SK-N-SH (cell line): ENCODE data around the gene ENTPD3. TPM values are rescaled to one million over a fixed set of nuclear protein-coding genes. Genes with fewer than 3 reads are reported as not detected.
A peak's percentile ranks its signal among the peaks of the same experiment; 100 is the strongest.

Experiments used
- CTCF ChIA-PET: fragments of 300-600, 350-600 bp; formaldehyde crosslinking; extraction: SDS; loops from one replicate; lab custom pipeline; 2021; lab: Yijun Ruan, JAX
- POLR2A ChIA-PET: fragments of 350-600 bp; sonication (Branson Sonifier 250); formaldehyde crosslinking; extraction: SDS; loops from one replicate; lab custom pipeline; 2020; ENCODE audit warnings: antibody characterized with exemption, inconsistent platforms; lab: Yijun Ruan, JAX
- DNase-seq: peaks from one replicate; pipeline ENCODE4 v3.0.0; 2012
- H2AFZ ChIP-seq: fragments of 200-600 bp; sonication (generic); 2 replicates; pipeline ENCODE4 v1.8.1; 2016; ENCODE audit warnings: antibody characterized with exemption, mild to moderate bottlenecking, low read depth
- H3F3A ChIP-seq: fragments of 200-600 bp; sonication (generic); replicated peaks from 2 replicates; pipeline ENCODE3; 2016; ENCODE audit warnings: antibody characterized with exemption, mild to moderate bottlenecking; ENCODE audit not compliant: insufficient read depth
- H3K27ac ChIP-seq, 2 experiments: fragments of 200-500 bp in 1 of 2; fragments of 200-600 bp in 1 of 2; sonication (Bioruptor generic) in 1 of 2; sonication (generic), shearing (Covaris generic) in 1 of 2; 2 replicates each; pipeline versions ENCODE4 v1.5.1 to v1.6.1; 2014 to 2016; ENCODE audit warnings: low read depth in 2 of 2, inconsistent platforms in 1 of 2, low read length in 1 of 2, mild to moderate bottlenecking in 1 of 2, mixed read lengths in 1 of 2
- H3K27me3 ChIP-seq: fragments of 200-600 bp; sonication (generic), shearing (Covaris generic); 2 replicates; pipeline ENCODE4 v1.6.1; 2016; ENCODE audit warnings: mixed run types; ENCODE audit not compliant: insufficient read depth
- H3K36me3 ChIP-seq, 2 experiments: fragments of 200-500 bp in 1 of 2; fragments of 200-600 bp in 1 of 2; sonication (Bioruptor generic) in 1 of 2; sonication (generic) in 1 of 2; replicated peaks in 1 of 2; 2 replicates each; pipeline versions ENCODE3 to v1.5.1; 2014 to 2016; ENCODE audit warnings: low read length in 1 of 2, mild to moderate bottlenecking in 1 of 2; ENCODE audit not compliant: insufficient read depth in 2 of 2, control insufficient read depth in 1 of 2
- H3K4me1 ChIP-seq, 2 experiments: fragments of 200-500 bp in 1 of 2; fragments of 200-600 bp in 1 of 2; sonication (Bioruptor generic) in 1 of 2; sonication (generic), shearing (Covaris generic) in 1 of 2; 2 replicates each; pipeline versions ENCODE4 v1.5.1 to v1.6.1; 2014 to 2016; ENCODE audit warnings: low read depth in 1 of 2, low read length in 1 of 2, mixed run types in 1 of 2; ENCODE audit not compliant: insufficient read depth in 2 of 2, control insufficient read depth in 1 of 2
- H3K4me2 ChIP-seq: fragments of 200-600 bp; sonication (generic), shearing (Covaris generic); 2 replicates; pipeline ENCODE4 v1.6.1; 2017; ENCODE audit warnings: mixed run types
- H3K4me3 ChIP-seq, 2 experiments: fragments of 200-500 bp in 1 of 2; fragments of 200-600 bp in 1 of 2; sonication (Bioruptor generic) in 1 of 2; sonication (generic), shearing (Covaris generic) in 1 of 2; 2 replicates each; pipeline versions ENCODE4 v1.5.1 to v1.8.1; 2014 to 2016; ENCODE audit warnings: low read depth in 2 of 2, inconsistent platforms in 1 of 2, low read length in 1 of 2, mild to moderate bottlenecking in 1 of 2, mixed read lengths in 1 of 2, moderate library complexity in 1 of 2
- H3K79me2 ChIP-seq: fragments of 200-600 bp; sonication (generic); 2 replicates; pipeline ENCODE4 v1.8.1; 2017; ENCODE audit warnings: mild to moderate bottlenecking; ENCODE audit not compliant: insufficient read depth
- H3K9ac ChIP-seq: fragments of 200-600 bp; sonication (generic); 2 replicates; pipeline ENCODE4 v1.6.1; 2017; ENCODE audit warnings: mixed run types
- H3K9me2 ChIP-seq: fragments of 200-600 bp; sonication (generic); 2 replicates; pipeline ENCODE4 v1.6.1; 2017; ENCODE audit warnings: mixed run types
- H3K9me3 ChIP-seq: fragments of 200-600 bp; sonication (generic); 2 replicates; pipeline ENCODE4 v1.6.1; 2017; ENCODE audit warnings: mixed run types, mild to moderate bottlenecking, moderate library complexity
- H4K20me1 ChIP-seq: fragments of 200-600 bp; sonication (generic); 2 replicates; pipeline ENCODE4 v1.6.1; 2017; ENCODE audit warnings: mild to moderate bottlenecking, mixed run types; ENCODE audit not compliant: insufficient read depth
- CTCF ChIP-seq: fragments of 200-600 bp; sonication (generic); IDR thresholded peaks from 2 replicates; pipeline ENCODE4 v1.6.1; 2017; ENCODE audit warnings: antibody characterized with exemption, mild to moderate bottlenecking, moderate library complexity
- FOSL2 ChIP-seq: IDR thresholded peaks from 2 replicates; pipeline ENCODE4 v1.4.0; 2012; ENCODE audit warnings: low read depth, mild to moderate bottlenecking, moderate library complexity, borderline replicate concordance
- FOXM1 ChIP-seq: IDR thresholded peaks from 2 replicates; pipeline ENCODE4 v1.4.0; 2012; ENCODE audit warnings: low read depth, mild to moderate bottlenecking
- GABPA ChIP-seq: IDR thresholded peaks from 2 replicates; pipeline ENCODE4 v1.4.0; 2012; ENCODE audit warnings: low read depth, mild to moderate bottlenecking
- GATA2 ChIP-seq: sonication (generic); formaldehyde crosslinking; IDR thresholded peaks from 2 replicates; pipeline ENCODE4 v1.5.0; 2020; ENCODE audit warnings: mild to moderate bottlenecking, missing genetic modification reagents
- JUND ChIP-seq: IDR thresholded peaks from 2 replicates; pipeline ENCODE4 v1.4.0; 2012
- NRF1 ChIP-seq: IDR thresholded peaks from 2 replicates; pipeline ENCODE4 v1.6.1; 2012; ENCODE audit warnings: low read depth, mild to moderate bottlenecking, low read length
- RAD21 ChIP-seq: IDR thresholded peaks from 2 replicates; pipeline ENCODE4 v1.6.1; 2012; ENCODE audit warnings: mild to moderate bottlenecking, low read length
- RCOR1 ChIP-seq: fragments of 150-350 bp; IDR thresholded peaks from 2 replicates; pipeline ENCODE4 v1.6.1; 2017; ENCODE audit warnings: antibody characterized with exemption, low read length
- SMC3 ChIP-seq: IDR thresholded peaks from 2 replicates; pipeline ENCODE4 v1.6.1; 2012; ENCODE audit warnings: low read depth, low read length, improper control_type of control experiment
- TEAD4 ChIP-seq: IDR thresholded peaks from 2 replicates; pipeline ENCODE4 v1.4.0; 2012; ENCODE audit warnings: mild to moderate bottlenecking, borderline replicate concordance; ENCODE audit not compliant: insufficient read depth
- WGBS: methylation state at CpG from one replicate; pipeline ENCODE4 v1.1.6; 2017; ENCODE audit warnings: low lambda C conversion rate; 5-methylcytosine and 5-hydroxymethylcytosine counted together
- polyA plus RNA-seq, 3 experiments: library from polyadenylated mRNA; depleted of rRNA; stranded (reverse); fragments of >200 nt; gene quantifications; 2 replicates each; pipeline ENCODE4 v1.2.3, GENCODE V29; 2012
- TF ChIP-seq, protein P1 (sequence below): IDR thresholded peaks from 2 replicates; pipeline ENCODE4 v1.4.0; 2012; ENCODE audit warnings: low read depth
- TF ChIP-seq, protein P2 (sequence below): IDR thresholded peaks from 2 replicates; pipeline ENCODE4 v1.6.1; 2012; ENCODE audit warnings: mild to moderate bottlenecking, low read depth, low read length, moderate library complexity

Gene ENTPD3
- polyA plus RNA-seq, 1 of the 3 experiments (the other 2 are of a cell fraction) = 0.02 TPM

DNA sequence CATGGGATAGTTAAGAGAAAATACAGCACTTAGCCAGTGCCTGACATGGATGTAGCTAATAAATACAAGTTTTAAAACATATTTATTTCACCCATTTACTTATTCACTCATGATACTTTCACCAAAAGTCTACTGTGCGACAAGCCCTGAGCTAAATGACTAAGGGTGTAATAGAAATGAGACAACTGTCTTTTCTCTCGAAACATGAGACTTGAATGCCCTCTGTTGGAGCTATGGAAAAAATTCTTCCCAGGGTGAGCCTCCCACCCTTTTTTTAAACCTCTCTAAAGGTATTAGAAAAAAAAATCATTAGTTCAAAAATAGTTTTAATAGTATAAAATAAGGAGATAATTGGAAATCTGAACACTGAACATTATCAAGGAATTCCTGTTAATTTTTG lies 45.8 kb downstream of the ENTPD3 start:
- TF ChIP-seq CTCF = no peak
- TF ChIP-seq SMC3 = peak; percentile 36; the same call in 1 of the 2 replicates
- no peak for TF ChIP-seq JUND
- no peak for TF ChIP-seq GABPA
- TF ChIP-seq TEAD4 = no peak
- no peak for TF ChIP-seq FOSL2
- TF ChIP-seq NRF1 = no peak
- no peak for TF ChIP-seq FOXM1
- peak; percentile 64 for TF ChIP-seq RAD21
- TF ChIP-seq, protein P1, sequence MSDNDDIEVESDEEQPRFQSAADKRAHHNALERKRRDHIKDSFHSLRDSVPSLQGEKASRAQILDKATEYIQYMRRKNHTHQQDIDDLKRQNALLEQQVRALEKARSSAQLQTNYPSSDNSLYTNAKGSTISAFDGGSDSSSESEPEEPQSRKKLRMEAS = no peak
- no peak for TF ChIP-seq RCOR1
- ChIA-PET CTCF (interaction anchor here (0.7 to 2.5 kb wide), 6 partner anchors 8 to 110 kb away, joined by 4 to 11 read pairs (median 5); no protein-coding TSS in a partner anchor), POLR2A (no interaction called here)
- Histone ChIP-seq H3K27me3 (no peaks in the 10 kb centered on the region), H3K79me2 (no peaks in the 10 kb centered on the region), H3K27ac (no peak overlapping the region), H3K4me2 (no peak overlapping the region), H3K4me1 (no peaks in the 10 kb centered on the region; a peak in 1 of 4 replicates), H3K4me3 (no peak overlapping the region), H4K20me1 (no peaks in the 10 kb centered on the region), H3K9me3 (no peaks in the 10 kb centered on the region), H3K9me2 (no peaks in the 10 kb centered on the region), H3K36me3 (no peaks in the 10 kb centered on the region), H3F3A (no peaks in the 10 kb centered on the region), H2AFZ (no peak overlapping the region), H3K9ac (no peak overlapping the region)
- peak; percentile 20 for DNase-seq
- WGBS = 84% methylated on average over 2 of the region's 2 CpGs

- no peaks in the 10 kb centered on the region for H3K36me3 ChIP-seq
- H3K9ac ChIP-seq = no peak overlapping the region
- H4K20me1 ChIP-seq = no peaks in the 10 kb centered on the region
- H3F3A ChIP-seq = no peaks in the 10 kb centered on the region
- no peak overlapping the region for H3K4me2 ChIP-seq
- H3K9me2 ChIP-seq = no peaks in the 10 kb centered on the region
- DNase-seq = no peak
- H3K4me1 ChIP-seq = no peaks in the 10 kb centered on the region
- ChIA-PET POLR2A (no interaction called here), CTCF (interaction anchor here (1.2 to 2.2 kb wide), 2 partner anchors 14 to 140 kb away, joined by 3 to 6 read pairs; no protein-coding TSS in a partner anchor)
- no peak overlapping the region for H3K27ac ChIP-seq
- no peaks in the 10 kb centered on the region for H3K79me2 ChIP-seq
- H2AFZ ChIP-seq = no peak overlapping the region
- no peaks in the 10 kb centered on the region for H3K9me3 ChIP-seq
- H3K4me3 ChIP-seq = no peak overlapping the region
- no peak for TF ChIP-seq RAD21
- TF ChIP-seq, protein P2, sequence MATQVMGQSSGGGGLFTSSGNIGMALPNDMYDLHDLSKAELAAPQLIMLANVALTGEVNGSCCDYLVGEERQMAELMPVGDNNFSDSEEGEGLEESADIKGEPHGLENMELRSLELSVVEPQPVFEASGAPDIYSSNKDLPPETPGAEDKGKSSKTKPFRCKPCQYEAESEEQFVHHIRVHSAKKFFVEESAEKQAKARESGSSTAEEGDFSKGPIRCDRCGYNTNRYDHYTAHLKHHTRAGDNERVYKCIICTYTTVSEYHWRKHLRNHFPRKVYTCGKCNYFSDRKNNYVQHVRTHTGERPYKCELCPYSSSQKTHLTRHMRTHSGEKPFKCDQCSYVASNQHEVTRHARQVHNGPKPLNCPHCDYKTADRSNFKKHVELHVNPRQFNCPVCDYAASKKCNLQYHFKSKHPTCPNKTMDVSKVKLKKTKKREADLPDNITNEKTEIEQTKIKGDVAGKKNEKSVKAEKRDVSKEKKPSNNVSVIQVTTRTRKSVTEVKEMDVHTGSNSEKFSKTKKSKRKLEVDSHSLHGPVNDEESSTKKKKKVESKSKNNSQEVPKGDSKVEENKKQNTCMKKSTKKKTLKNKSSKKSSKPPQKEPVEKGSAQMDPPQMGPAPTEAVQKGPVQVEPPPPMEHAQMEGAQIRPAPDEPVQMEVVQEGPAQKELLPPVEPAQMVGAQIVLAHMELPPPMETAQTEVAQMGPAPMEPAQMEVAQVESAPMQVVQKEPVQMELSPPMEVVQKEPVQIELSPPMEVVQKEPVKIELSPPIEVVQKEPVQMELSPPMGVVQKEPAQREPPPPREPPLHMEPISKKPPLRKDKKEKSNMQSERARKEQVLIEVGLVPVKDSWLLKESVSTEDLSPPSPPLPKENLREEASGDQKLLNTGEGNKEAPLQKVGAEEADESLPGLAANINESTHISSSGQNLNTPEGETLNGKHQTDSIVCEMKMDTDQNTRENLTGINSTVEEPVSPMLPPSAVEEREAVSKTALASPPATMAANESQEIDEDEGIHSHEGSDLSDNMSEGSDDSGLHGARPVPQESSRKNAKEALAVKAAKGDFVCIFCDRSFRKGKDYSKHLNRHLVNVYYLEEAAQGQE = peak; percentile 87
- no peak for TF ChIP-seq GATA2 (CRISPR knock-in tag)
- WGBS = 60% methylated on average over 5 of the region's 5 CpGs
- no peaks in the 10 kb centered on the region for H3K27me3 ChIP-seq
Measured at GRCh38 chr3:40437889-40438288, 50.9 kb downstream of the ENTPD3 start.
